ENCODE measurements around the gene UROC1. TPM values are rescaled to one million over a fixed set of nuclear protein-coding genes. Genes with fewer than 3 reads are reported as not detected.

The UROC1 gene
- total RNA-seq, 6 experiments from 2014 or later, result not detected

DNA sequence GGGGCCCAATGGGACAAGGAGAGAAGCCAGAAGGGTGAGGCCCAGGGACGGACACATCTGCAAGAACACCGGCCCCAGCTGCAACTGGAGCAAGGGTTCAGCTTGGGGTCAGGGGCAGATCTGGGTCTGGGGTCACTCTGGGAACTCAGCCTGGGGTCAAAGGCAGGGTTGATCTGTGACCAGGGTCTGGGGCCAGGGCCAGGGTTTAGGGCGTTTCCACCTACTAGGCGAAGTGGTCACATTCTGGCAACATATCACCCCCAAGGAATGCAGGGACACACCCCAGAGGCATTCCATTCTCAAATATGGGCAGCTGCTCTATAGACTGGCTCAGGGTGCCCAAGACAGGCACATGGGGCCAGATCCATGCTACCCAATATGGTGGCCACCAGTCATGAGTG lies 9.0 kb downstream of the UROC1 start:
- Mint-ChIP-seq H3K36me3 (ENCODE audit: low read depth) (no peaks in the 10 kb centered on the region), H3K4me1 (ENCODE audit: low read depth) (peaks cover 8% of the 10 kb centered on the region; the same call in 1 of the 2 replicates), H3K9me3 (no peaks in the 10 kb centered on the region), H3K27me3 (ENCODE audit: insufficient read depth) (peaks cover 14% of the 10 kb centered on the region), H3K4me3 (no peak overlapping the region), H3K27ac (no peak overlapping the region)
- no peak for DNase-seq
- TF ChIP-seq, protein P1, sequence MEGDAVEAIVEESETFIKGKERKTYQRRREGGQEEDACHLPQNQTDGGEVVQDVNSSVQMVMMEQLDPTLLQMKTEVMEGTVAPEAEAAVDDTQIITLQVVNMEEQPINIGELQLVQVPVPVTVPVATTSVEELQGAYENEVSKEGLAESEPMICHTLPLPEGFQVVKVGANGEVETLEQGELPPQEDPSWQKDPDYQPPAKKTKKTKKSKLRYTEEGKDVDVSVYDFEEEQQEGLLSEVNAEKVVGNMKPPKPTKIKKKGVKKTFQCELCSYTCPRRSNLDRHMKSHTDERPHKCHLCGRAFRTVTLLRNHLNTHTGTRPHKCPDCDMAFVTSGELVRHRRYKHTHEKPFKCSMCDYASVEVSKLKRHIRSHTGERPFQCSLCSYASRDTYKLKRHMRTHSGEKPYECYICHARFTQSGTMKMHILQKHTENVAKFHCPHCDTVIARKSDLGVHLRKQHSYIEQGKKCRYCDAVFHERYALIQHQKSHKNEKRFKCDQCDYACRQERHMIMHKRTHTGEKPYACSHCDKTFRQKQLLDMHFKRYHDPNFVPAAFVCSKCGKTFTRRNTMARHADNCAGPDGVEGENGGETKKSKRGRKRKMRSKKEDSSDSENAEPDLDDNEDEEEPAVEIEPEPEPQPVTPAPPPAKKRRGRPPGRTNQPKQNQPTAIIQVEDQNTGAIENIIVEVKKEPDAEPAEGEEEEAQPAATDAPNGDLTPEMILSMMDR (IDR thresholded peaks at IDR 0.05), result no peak

DNA sequence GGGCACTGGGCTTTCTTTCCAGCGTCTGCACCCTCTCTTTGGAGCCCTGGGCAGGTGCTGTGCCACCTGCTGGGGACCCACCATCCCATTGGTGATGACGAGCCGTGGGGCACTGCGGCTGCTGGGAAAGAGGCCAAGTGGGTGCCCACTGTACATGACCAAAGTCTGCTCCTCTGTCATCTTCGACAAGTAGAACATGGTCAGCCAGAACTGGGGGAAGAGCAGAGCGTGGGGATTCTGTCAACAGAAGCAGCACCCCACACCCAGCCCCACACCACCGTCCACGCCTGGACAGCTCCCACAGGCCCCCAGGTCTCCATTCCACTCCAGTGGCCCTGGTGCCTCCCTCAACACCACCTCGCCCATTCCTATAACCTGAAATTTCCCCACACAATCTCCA lies 9.7 kb downstream of the UROC1 start:
- H3K27me3 Mint-ChIP-seq (ENCODE audit: insufficient read depth), result peaks cover 14% of the 10 kb centered on the region
- no peak for DNase-seq
- TF ChIP-seq, protein P1 (IDR thresholded peaks at IDR 0.05), result no peak
- no peaks in the 10 kb centered on the region for H3K9me3 Mint-ChIP-seq
- H3K36me3 Mint-ChIP-seq (ENCODE audit: low read depth), result no peaks in the 10 kb centered on the region
- H3K27ac Mint-ChIP-seq, result no peak overlapping the region
- H3K4me3 Mint-ChIP-seq, result no peak overlapping the region
- peaks cover 8% of the 10 kb centered on the region; the same call in 1 of the 2 replicates for H3K4me1 Mint-ChIP-seq (ENCODE audit: low read depth)

DNA sequence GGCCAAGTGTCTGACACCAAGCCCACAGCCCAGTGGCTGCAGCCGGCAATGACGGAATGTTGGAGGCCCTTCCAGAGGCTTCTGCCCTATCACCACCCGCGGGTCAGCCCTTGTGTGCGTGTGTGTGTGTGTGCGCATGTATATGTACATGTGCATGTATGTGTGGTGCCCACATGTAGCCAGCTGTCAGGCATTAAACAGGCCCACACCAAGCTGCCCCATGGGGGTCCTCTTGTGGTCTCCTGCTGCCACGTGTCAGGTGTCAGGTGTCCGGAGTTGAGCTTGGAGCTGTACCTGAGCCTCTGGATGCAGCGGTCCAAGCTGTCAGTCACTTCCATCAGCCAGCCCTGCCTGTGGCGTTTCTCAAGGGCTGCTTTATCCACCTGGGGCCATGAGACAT lies 13.9 kb downstream of the UROC1 start:
- Mint-ChIP-seq H3K36me3 (ENCODE audit: low read depth) (no peaks in the 10 kb centered on the region), H3K27ac (no peak overlapping the region), H3K27me3 (ENCODE audit: insufficient read depth) (peaks cover 15% of the 10 kb centered on the region), H3K9me3 (no peaks in the 10 kb centered on the region), H3K4me1 (ENCODE audit: low read depth) (peaks cover 7% of the 10 kb centered on the region; the same call in 1 of the 2 replicates), H3K4me3 (no peak overlapping the region)
- TF ChIP-seq, protein P1 (IDR thresholded peaks at IDR 0.05), result no peak
- no peak for DNase-seq

DNA sequence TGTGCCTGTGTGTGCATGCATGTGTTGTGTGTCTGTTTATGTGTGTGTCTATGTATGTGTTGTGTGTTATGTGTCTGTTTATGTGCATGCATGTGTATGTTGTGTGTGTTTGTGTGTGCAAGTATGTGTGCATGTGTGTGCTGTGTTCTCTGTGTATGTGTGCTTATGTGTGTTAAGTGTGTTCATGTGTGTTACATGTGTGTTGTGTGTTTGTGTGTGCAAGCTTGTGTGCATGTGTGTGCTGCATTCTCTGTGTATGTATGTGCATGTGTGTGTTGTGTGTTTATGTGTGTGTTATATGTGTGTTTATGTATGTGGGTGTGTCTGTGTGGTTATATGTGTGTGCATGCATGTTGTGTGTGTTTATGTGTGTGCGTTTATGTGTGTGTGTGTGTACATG lies 14.9 kb downstream of the UROC1 start:
- Mint-ChIP-seq H3K27me3 (ENCODE audit: insufficient read depth) (peaks cover 17% of the 10 kb centered on the region), H3K9me3 (no peaks in the 10 kb centered on the region), H3K27ac (no peak overlapping the region), H3K4me1 (ENCODE audit: low read depth) (no peaks in the 10 kb centered on the region), H3K4me3 (no peak overlapping the region), H3K36me3 (ENCODE audit: low read depth) (no peaks in the 10 kb centered on the region)
- TF ChIP-seq, protein P1 (IDR thresholded peaks at IDR 0.05), result no peak
- DNase-seq, result no peak

DNA sequence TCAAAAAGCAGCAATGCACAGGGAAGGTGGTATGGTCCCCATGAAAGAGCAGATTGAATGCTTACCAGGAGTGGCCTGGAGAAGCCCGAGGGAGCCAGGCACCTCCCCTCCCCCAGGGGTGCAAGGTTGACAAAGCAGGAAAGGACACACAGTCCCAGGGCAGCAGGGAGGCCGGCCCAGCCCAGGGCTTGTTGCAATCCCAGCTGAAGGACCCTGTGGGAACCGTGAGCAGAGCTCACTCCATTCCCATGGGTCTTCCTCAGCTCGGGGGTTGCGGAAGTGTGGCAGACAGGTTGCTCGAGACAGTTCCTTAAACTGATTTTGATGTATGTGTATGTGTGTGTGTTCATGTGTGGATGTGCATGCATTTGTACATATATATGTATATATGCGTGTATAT lies 15.8 kb downstream of the UROC1 start:
- Mint-ChIP-seq H3K27me3 (ENCODE audit: insufficient read depth) (peaks cover 17% of the 10 kb centered on the region), H3K36me3 (ENCODE audit: low read depth) (no peaks in the 10 kb centered on the region), H3K27ac (no peak overlapping the region), H3K4me1 (ENCODE audit: low read depth) (no peaks in the 10 kb centered on the region), H3K4me3 (no peak overlapping the region), H3K9me3 (no peaks in the 10 kb centered on the region)
- no peak for DNase-seq
- TF ChIP-seq, protein P1 (IDR thresholded peaks at IDR 0.05), result no peak

DNA sequence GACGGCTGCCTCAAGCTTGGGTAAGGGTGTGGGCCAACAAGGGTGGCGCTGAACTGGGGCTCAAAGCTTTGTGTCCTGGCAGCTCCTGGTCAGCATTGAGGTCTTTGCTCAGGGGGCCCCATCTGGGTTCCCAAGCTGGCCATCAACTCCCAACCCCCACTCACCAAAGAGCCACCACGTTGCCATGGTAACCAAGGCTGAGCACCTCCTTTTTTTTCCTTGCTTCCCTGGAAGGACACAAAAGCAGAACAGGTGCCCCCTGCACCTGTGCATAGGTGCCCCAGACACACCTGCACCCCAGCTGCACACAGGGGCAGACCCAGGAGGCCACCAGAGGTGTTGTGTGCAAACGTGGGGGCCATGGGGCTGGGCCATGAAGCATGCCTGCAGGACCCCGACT lies 16.5 kb downstream of the UROC1 start:
- H3K27me3 Mint-ChIP-seq (ENCODE audit: insufficient read depth), result peaks cover 12% of the 10 kb centered on the region
- no peaks in the 10 kb centered on the region for H3K4me1 Mint-ChIP-seq (ENCODE audit: low read depth)
- no peaks in the 10 kb centered on the region for H3K9me3 Mint-ChIP-seq
- TF ChIP-seq, protein P1 (IDR thresholded peaks at IDR 0.05), result no peak
- H3K4me3 Mint-ChIP-seq, result no peak overlapping the region
- no peaks in the 10 kb centered on the region for H3K36me3 Mint-ChIP-seq (ENCODE audit: low read depth)
- no peak for DNase-seq
- H3K27ac Mint-ChIP-seq, result no peak overlapping the region

Measured in HFFc6 (cell line).